NK-92 treated with Interleukin-12 subunit alpha and Interleukin-12 subunit beta, amount 100 ng/mL, for 24 hours (cell line): Measurements from ENCODE around the gene POLE4.

Source experiments
- DNase-seq: peaks from one replicate; lab custom pipeline; 2025; lab: John Stamatoyannopoulos, UW

The POLE4 gene, protein sequence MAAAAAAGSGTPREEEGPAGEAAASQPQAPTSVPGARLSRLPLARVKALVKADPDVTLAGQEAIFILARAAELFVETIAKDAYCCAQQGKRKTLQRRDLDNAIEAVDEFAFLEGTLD

DNA sequence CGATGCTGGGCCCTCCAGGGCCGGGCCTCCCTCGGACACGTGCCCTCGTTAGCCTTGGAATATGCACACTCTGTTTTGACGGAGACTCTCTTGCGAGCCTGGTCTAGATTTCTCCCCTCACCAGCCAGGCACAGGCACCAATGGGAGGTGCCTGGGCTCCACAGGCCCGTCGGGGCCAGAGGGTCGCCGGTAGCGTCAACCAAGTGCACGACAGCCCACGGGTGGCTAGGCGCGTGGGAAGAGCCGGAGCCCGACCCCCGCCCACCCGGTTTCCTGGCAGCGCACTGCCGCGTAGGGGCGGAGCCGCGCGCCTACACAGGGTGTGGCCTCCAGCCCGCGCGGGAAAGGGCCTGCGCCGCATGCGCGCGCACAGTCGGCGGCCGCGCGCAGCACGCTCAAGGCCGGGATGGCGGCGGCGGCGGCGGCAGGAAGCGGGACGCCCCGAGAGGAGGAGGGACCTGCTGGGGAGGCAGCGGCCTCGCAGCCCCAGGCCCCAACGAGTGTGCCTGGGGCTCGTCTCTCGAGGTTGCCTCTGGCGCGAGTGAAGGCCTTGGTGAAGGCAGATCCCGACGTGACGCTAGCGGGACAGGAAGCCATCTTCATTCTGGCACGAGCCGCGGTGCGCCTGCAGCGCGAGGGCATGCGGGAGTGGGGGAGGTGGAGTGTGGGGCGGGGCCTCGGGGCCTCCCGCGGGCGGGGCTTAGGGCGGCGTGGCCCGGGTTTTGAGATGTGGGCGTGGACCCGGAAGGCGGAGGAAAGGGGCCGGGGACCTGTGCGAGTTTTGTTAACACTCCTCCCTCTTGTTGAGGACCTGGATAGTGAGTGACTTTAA, at the start of gene POLE4:
Gene POLE4, plus strand, starts transcription at position 370 of the 832 bp plus-strand sequence. Its CDS starts 37 bp downstream, at position 407.
- peak; percentile 92 for DNase-seq

DNA sequence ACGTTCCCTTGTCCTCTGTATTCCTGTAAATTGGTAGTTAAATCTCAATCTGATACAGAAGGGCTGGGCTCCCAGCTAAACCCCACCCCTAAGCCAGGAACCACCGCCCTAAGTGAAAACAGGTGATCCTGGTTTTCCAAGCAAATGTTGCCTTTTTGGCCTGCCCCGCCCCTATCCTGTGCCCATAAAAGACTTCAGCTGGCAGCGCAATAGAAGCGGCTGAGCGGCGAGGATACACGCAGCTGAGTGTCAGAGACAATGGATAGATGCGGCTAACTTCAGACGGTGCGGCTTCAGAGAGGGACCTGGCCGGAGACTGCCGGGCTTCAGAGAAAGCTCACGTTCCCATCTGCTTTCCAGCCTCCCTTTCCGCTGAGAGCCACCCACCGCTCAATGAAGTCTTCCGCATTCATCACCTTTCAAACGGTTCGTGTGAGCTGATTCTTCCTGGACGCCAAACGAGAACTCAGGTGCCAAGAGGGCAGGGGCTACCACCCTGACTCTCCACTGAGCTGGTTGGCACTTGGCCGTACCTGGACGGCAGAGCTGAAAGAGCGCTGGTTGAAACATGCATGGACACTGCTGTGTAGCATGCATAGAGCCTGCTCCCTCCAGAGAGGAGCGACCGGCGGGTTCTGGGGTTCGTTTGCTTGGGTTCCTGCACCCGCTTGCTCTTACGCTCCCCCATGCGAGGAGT, 49.5 kb upstream of the POLE4 start:
- DNase-seq = no peak

DNA sequence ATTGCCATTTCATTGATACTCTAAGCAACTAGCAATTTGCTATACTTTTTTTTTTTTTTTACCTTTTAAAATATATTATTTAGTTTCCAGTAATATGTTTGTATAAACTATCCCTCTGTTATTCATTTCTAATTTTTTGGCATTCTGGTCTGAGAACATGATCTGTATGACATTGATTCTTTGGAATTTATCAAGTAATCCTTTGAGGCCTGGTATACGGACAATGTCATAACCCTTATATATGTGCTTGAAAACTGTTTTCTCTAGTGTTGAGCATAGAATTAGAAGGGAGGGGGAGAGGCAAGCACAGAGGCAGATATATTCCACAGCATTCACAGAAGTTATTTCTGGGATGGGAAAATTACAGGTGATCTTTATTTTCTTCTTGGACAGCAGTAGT, 48.2 kb upstream of the POLE4 start:
- no peak for DNase-seq

DNA sequence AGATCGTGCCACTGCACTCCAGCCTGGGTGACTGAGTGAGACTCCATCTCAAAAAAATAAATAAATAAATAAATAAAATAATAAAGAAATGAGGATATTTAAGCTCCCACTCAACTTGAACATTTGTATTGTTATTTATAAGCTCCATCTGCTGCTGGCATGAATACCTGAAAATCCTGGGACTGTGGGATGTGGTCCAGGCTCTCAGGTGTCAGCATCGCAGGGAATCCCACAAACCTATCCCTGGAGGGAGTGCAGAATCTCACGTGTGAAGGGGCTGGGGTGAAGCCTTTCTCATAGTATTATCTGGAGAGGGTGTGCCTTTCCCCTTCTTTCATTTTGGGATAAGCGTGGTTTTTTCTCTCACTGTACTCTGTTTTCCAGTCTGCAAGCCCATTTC, 47.4 kb upstream of the POLE4 start:
- DNase-seq = no peak

DNA sequence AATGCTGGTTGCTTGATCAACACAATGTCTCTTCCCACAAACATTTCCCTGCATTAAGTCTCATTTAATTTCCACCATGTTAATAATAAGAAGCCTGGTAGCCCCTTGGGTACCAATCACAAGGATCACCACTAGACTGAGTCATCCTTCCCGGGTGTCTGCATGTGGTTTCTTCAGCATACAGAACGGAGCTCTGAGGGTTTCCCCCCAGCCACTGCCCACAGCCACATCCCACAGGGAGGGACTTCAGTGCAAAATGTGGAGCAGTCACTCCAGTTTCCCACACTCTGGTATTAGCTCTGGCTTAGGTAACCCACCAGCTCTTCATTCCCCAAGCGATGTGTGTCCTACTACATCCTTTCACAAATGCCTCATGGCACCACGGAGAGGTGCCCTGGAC, 42.7 kb upstream of the POLE4 start:
- peak; percentile 63 for DNase-seq

DNA sequence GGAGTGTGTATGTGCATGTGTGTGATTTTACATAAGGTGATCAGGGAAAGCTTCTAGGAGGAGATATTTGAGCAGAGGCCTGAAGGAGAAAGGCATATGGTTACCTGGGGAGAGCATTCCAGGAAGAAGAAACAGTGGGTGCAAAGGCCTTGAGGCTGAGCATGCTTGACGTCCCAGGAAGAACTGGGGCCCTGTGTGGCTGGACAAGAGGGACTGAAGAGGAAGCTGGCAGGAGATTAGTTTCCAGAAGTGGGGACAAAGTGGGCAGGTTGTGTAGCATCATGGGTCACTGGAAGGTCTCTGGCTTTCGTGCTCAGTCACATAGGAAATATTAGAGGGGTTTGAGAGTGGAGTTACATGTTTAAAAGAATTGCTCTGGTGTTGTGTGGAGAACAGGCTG, 42.0 kb upstream of the POLE4 start:
- no peak for DNase-seq

DNA sequence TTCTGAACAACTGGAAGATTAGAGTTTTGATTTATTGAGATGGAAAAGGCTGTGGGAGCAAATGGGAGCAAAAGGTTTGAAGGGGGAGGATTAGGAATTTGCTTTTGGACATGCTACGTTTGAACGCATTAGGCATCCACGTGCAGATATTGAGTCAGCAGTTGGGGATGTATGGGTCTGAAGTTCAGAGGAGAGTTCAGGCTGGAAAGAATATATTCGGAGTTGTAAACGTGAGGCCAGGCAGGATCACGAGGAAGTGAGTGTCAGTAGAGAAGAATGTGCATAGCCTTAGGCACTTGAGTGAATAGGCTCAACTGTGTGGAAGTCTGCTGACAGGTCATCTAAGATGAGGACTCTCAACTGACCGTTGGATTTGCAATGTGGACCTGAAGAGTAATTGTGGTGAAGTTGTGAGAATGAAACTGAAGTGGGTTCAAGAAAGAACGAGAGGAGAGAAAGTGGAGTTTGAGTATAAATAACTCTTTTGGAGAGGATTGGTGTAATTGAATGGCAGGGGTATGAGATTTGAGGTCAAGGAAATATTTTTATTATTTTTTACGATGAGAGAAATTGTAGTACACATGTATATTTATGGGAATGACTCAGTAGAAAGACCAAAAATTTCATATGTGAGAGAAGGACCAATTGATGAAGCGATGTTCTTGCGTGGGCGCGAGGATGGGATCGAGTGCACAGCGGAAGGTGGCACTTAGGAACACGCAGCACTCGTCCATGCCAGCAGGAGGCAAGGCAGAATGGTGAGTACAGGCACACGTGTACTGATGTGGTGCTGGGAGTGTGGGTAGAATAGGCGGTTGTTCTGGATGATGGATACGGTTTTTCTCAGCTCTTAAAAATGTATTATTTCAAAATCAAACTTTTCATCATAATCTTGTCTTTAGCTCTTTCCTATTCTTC, 40.5 kb upstream of the POLE4 start:
- DNase-seq = no peak

DNA sequence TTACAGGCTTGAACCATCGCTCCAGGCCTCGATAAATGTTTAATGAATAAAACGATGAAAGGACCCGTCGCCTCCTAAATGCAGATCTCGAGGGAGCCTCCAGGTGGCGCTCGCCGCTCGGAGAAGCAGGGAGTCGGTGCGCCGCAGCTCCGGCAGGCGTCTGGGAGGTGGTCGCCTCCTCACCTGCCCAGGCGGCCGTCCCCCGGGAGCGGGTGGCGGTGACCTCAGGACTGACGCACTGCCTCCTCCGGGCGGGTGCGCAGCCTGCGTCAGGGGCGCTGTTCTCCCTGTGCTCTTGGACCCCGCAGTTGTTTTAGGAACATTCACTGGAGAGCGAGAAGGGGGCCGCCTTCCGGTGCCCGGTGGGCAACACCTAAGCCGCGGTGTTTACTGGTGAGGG, 38.6 kb upstream of the POLE4 start:
- DNase-seq = peak; percentile 14

DNA sequence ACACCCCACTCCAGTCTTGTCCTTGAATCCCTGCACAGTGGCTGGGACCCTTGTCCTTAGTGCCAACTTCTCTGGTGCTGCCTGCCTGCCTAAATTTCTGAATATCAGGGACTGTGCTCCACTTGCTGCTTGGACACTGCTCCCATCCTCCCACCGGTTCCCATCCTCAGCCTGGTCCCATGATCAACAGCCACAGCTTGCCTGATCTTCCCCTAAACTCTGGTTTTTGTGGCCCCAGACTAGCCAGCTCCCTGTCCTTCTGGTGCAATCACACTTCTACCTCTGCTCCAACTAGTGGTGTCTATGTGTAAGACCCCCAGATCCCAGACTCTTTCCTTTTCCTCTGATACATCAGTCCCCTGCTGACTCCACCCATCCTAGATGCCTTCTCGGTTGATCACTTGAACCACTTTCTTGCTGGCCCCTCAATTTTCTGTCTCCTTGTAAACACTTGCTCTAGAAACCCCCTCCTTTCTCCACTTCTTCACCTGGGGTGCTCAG, 37.2 kb upstream of the POLE4 start:
- DNase-seq = no peak

DNA sequence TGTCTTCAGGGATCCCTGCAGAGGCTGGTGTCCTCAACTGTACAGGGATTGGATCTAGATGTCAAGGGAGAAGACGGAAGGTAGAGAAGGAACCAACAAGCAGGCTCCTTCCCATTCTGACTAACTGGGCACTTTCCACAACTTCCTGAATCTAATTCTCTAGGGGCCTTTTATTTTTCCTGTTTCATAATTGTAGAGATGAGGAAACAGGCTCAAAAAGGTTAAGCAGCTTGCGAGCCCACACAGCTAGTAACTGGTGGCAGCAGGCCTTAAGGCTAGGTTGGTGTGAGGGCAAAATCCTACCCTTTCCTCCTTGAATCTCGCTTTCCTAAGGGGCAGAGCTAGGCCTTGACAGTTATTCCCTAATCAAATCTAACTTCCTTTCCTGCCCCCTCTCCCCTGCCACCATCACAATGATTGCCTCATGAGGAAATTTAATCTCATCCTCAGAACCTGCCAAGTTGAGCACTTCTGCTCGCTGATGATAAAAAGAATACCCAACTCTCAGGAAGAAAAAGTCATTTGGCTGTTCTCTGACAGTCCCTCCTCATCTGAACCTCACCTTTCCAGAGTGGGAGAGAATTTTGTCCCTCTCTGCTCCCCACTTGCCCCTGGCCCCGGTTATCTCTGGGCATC, 35.7 kb upstream of the POLE4 start:
- no peak for DNase-seq

DNA sequence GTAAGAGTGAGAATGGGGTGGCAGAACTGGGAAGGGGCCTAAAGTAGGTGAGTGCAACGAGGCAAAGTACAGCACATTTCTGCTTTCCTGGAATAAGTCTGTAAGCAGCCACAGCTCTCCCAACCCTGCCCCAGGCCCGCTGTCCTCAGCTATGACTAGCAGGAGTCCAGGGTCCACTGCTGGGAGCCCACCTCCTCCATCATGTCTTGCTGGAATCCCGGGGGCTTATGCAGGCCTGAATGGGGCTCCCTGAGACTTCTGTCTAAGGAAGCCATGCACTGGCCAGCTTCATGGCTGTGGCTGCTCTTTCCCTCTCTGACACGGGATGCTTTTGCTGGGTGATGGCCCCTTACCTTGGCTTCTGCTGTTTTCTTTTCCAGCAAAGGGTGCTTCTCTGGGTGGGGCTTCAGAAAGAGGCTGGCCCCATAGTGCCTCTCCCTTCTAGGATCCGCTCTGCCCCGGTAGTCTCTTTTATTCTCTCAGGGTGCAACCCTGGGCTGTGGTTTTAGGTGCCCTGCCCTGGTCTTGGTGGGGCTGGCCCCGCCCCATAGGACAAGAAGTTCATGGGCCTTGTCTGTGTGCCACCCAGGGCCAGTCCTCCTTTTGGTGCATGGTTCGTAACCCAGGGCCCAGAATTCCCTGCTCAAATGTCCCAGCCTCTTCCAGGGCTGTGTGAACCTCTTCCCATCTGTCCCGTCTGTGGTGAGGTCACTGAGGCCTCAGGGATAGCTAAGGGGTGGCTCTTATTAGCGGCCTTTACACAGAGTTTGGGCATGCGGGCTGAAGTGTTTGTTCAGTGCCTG, 33.8 kb upstream of the POLE4 start:
- DNase-seq = no peak

DNA sequence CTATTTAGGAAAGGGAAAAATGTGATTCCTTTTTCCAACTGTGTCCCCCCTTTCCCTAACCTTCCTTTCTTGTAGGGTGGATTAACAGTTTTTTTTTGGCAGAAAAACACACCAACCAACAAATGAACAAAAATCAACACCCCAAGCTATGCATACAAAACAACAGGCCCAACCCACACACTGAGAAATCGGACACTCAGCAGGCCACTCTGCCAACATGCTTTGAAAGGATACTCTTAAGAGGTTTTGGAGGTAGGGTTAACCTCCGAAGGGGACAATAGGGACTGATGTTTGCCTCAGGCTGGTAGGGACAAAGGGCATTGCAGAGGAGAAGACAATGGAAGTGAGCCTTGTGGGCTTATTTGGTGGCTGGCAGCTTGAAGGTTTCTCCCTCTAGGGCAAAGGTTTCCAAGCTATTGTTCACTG, 33.1 kb upstream of the POLE4 start:
- no peak for DNase-seq

DNA sequence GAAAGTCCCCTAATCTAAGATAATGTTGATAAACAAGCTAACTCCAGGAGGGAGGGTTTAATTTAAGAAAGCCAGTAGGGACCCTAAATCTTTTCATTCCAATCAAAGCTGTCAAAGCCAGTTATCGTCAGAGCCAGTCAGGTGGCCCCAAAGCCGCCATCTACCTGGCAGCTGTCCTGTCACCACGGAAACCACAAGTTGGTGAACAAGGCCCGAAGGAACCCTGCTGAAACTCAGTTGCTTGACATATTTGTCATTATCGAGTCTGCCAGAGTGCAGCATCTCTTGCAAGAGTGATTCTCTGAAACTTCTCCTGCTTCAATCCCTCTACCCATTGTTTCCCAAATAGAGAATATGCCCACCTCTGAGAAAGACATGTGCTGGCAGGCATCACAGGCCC, 30.8 kb upstream of the POLE4 start:
- no peak for DNase-seq

DNA sequence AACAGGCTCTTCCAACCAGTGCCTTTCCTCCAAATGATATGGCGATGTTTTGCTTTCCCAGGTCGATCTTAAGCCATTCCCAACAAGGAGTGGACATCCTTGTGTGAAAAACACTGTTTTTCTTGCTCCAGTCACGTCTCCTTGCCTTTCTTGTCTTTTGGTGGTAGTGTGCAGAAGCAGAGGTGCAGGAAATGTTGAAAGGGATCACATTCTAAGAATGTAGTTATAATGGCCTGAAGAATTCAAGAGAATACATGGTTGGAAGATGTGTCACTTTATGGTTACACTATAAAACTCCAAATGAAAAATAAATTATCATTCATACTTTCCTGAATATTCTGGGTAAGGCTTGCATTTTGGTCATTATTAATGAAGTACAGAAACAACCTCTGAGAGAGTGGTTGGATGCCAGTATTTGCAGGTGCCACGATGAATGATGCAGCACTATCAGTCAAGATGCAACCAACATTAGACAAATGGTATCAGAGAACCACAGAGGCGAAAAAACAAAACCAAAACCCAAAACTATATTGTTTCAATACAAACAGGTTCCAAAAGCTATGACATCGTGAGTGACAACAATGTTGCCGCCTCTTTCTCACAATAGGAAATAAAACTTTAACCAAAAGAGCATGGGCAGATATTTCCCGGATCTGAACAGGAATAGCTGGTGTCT, 27.5 kb upstream of the POLE4 start:
- DNase-seq = no peak

DNA sequence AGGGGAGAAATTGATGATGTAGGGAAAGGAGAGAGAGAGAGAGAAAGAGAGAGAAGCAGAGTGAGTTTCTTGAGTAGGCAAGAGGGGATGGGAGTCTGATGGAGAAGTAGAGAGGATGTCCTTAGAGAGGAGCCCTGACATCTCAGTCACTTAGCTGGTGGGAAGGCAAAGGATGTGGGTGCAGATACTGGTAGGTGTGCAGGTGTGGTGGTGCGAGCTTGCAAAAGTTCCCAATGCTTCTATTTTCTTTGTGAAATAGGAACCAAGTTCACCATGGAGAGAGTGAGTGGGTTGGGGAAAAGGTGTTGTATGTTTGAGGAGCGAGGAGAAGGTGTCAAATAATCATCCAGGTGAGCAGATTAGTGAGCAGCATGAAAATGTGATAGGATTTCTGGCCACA, 26.5 kb upstream of the POLE4 start:
- no peak for DNase-seq

DNA sequence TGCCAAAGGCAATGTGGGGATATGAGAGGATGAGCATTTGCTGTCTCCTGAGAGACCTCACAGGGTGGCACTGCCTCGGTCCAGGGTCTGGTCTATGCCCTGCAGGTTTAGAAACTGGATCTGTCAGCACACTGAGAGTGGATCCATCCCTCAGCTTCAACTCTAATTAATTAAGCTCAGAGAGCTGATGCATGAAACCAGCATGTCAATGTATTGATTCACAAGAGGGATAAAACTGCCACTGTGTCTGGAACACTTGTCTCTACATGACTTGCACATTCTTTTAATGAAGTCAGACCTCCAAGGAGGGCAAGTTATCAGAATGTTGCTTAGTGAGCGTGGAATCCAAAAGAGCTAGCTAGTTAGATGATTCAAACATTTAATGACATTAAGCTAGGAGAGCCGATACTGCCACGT, 22.5 kb upstream of the POLE4 start:
- no peak for DNase-seq

DNA sequence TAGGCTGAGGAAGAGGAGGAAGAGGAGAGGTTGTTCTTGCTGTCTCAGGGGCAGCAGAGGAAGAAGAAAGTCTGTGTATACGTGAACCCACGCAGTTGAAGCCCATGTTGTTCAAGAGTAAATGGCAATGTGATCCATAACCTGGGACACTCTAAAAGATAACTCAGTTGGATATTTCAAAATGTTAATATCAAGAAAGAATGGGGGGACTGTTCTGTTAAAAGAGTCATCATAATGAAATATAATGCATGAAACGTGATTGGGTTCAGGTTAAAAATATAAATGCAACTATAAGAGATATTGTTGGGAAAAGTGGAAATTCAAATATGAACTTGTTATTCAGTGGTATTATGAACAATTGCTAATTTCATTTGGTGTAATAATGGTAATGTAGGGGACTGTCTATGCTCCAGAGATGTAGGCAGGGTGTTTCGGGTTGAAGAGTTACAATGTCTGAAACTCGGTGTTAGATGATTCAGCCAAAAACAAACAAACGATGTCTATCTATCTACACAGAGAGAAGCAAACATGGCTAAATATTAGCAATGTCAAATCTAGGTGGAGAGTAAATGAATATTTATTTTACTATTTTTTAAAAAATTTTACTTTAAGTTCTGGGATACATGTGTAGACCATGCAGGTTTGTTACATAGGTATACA, 21.1 kb upstream of the POLE4 start:
- no peak for DNase-seq

DNA sequence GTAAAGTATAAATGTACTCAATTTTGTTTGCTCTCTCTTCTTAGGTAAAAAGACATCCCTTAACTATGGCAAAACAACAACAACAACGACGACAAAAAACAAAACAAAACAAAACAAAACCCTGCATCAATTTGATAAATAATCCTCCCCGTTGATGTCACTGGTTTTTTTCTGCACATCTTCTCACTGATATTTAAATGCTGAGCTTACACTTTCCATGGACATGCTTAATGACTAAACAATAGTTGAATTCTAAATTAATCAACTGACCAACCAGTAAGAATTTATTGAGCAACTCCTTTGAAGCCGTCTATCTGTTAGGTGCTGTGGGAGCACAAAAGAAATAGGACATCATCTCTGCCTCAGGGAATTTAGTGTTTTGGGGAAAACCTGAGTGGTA, 20.2 kb upstream of the POLE4 start:
- DNase-seq = no peak
